Mucosa of descending colon (tissue), 3 donors: Measurements from ENCODE around the gene FKBP5. TPM values are rescaled to one million over a fixed set of nuclear protein-coding genes. Genes with fewer than 3 reads are reported as not detected.

Experiments
- ATAC-seq: fragments of 200-7000 bp; cut with Tn5 transposase; one replicate; pipeline ENCODE4 v1.9.1; 2020; ENCODE audit warnings: mild to moderate bottlenecking, moderate library complexity
- DNase-seq, 3 donors: peaks; one replicate each; pipeline ENCODE4 v3.0.0-alpha.2; 2020
- H3K36me3 ChIP-seq: fragments of 200-600 bp; one replicate; pipeline ENCODE4 v1.8.0; 2021; ENCODE audit warnings: low read depth, mild to moderate bottlenecking
- H3K4me1 ChIP-seq: fragments of 200-600 bp; one replicate; pipeline ENCODE4 v1.8.0; 2021; ENCODE audit warnings: low read depth, mild to moderate bottlenecking
- H3K4me3 ChIP-seq: fragments of 200-600 bp; one replicate; pipeline ENCODE4 v1.8.0; 2021; ENCODE audit warnings: mild to moderate bottlenecking
- H3K9me3 ChIP-seq: fragments of 200-600 bp; one replicate; pipeline ENCODE4 v1.8.0; 2021; ENCODE audit warnings: mild to moderate bottlenecking
- CTCF ChIP-seq: fragments of 200-600 bp; IDR thresholded peaks from one replicate; pipeline ENCODE4 v1.8.0; 2022; ENCODE audit warnings: antibody characterized with exemption, mild to moderate bottlenecking
- intact Hi-C, 2 donors: fragments of 100-400 bp; cut with DNase I in 1 of 2; cut with micrococcal nuclease in 1 of 2; formaldehyde crosslinking; loops; one replicate each; pipeline versions ENCODE4 v1.11.0 to v1.11.1; 2022; cut with DNase I, micrococcal nuclease
- total RNA-seq, 3 donors: library from RNA; stranded (reverse); fragmentation: NEBNext Ultra II Directional in 2 of 3; extraction: Animal tissue kit (Norgen Biotek cat#: 25700) in 2 of 3; gene quantifications; one replicate each; pipeline versions ENCODE4 v1.2.1 to v1.2.4, GENCODE V29; 2021 to 2023
- donor health status: DM: no; HTN: no; CAD: no; lungs with moderate emphysema.
- donor health status: DM: no; HTN: no; CAD: no.
- donor health status: DM: no; HTN: yes; CAD: no.

Gene FKBP5
- total RNA-seq, 3 donors from 2014 or later = 22.1 to 174 (median 150) TPM

GRCh38 chr6:35553315-35553714, 135.4 kb downstream of the FKBP5 start:
- TF ChIP-seq CTCF = no peak
- H3K4me3 ChIP-seq = no peak overlapping the region
- ATAC-seq = no peak
- intact Hi-C loops = no loop called here
- no peaks in the 10 kb centered on the region for H3K9me3 ChIP-seq
- H3K36me3 ChIP-seq = no peaks in the 10 kb centered on the region
- H3K4me1 ChIP-seq = no peaks in the 10 kb centered on the region
- no peak for DNase-seq

- ATAC-seq (peak; percentile 74), DNase-seq (peak in 2 of 3 donors; percentile 66 to 74)
Observed at GRCh38 chr6:35552285-35552917, 136.3 kb downstream of the FKBP5 start.

GRCh38 chr6:35550437-35550836, 138.3 kb downstream of the FKBP5 start:
- Histone ChIP-seq H3K4me1 (no peaks in the 10 kb centered on the region), H3K9me3 (no peaks in the 10 kb centered on the region), H3K36me3 (no peaks in the 10 kb centered on the region), H3K4me3 (no peak overlapping the region)
- intact Hi-C loops = no loop called here
- no peak for TF ChIP-seq CTCF
- DNase-seq = no peak
- no peak for ATAC-seq

More at GRCh38 chr6:35552285-35552917, 136.3 kb downstream of the FKBP5 start:
- no peaks in the 10 kb centered on the region for H3K4me1 ChIP-seq
- H3K4me3 ChIP-seq = no peak overlapping the region
- intact Hi-C loops = no loop called here
- H3K36me3 ChIP-seq = no peaks in the 10 kb centered on the region
- TF ChIP-seq CTCF = peak; percentile 91
- H3K9me3 ChIP-seq = no peaks in the 10 kb centered on the region

- H3K9me3 ChIP-seq = no peaks in the 10 kb centered on the region
- H3K36me3 ChIP-seq = no peaks in the 10 kb centered on the region
- ATAC-seq (no peak), DNase-seq (no peak)
- intact Hi-C loops = no loop called here
- H3K4me3 ChIP-seq = no peak overlapping the region
- TF ChIP-seq CTCF = no peak
- H3K4me1 ChIP-seq = no peaks in the 10 kb centered on the region
Observed at GRCh38 chr6:35547676-35548075, 141.0 kb downstream of the FKBP5 start.

- Histone ChIP-seq H3K4me3 (no peak overlapping the region), H3K4me1 (no peaks in the 10 kb centered on the region), H3K36me3 (no peaks in the 10 kb centered on the region), H3K9me3 (no peaks in the 10 kb centered on the region)
- TF ChIP-seq CTCF = no peak
- DNase-seq (no peak), ATAC-seq (no peak)
- intact Hi-C loops = no loop called here
Observed at GRCh38 chr6:35544769-35545361, 143.8 kb downstream of the FKBP5 start.
